AG08396 (cell line): ENCODE data around the gene C14orf132.
"Not testable (repeated sequence)": the region's sequence is repeated elsewhere in the genome, so short reads cannot be mapped to it uniquely, and the experiment has no call there.

Experiments used
- DNase-seq: peaks from one replicate; pipeline ENCODE4 v3.0.0; 2012; ENCODE audit warnings: low spot score, mixed read lengths

Gene C14orf132

GRCh38 chr14:96060186-96060933 lies 21.2 kb downstream of the C14orf132 start:
- no peak for DNase-seq

GRCh38 chr14:96062010-96062409 lies 22.8 kb downstream of the C14orf132 start:
- no peak for DNase-seq

GRCh38 chr14:96062506-96062905 lies 23.3 kb downstream of the C14orf132 start:
- no peak for DNase-seq

- DNase-seq, result no peak
Observed at GRCh38 chr14:96064866-96065265, 25.7 kb downstream of the C14orf132 start.

GRCh38 chr14:96065661-96066459 lies 26.7 kb downstream of the C14orf132 start:
- DNase-seq, result no peak

GRCh38 chr14:96066976-96067375 lies 27.8 kb downstream of the C14orf132 start:
- DNase-seq, result no peak

- no peak for DNase-seq
Observed at GRCh38 chr14:96067985-96068930, 29.1 kb downstream of the C14orf132 start.

- DNase-seq, result no peak
Observed at GRCh38 chr14:96069421-96069820, 30.3 kb downstream of the C14orf132 start.

GRCh38 chr14:96071561-96071960 lies 32.4 kb downstream of the C14orf132 start:
- no peak for DNase-seq

- no peak for DNase-seq
Observed at GRCh38 chr14:96072076-96072475, 32.9 kb downstream of the C14orf132 start.

- DNase-seq, result no peak
Observed at GRCh38 chr14:96072746-96073145, 33.6 kb downstream of the C14orf132 start.

- DNase-seq, result not testable (repeated sequence)
Observed at GRCh38 chr14:96073260-96074039, 34.3 kb downstream of the C14orf132 start.

- DNase-seq, result no peak
Observed at GRCh38 chr14:96077983-96078624, 38.9 kb downstream of the C14orf132 start.

- DNase-seq, result no peak
Observed at GRCh38 chr14:96078625-96079016, 39.5 kb downstream of the C14orf132 start.

- DNase-seq, result no peak
Observed at GRCh38 chr14:96079066-96079465, 39.9 kb downstream of the C14orf132 start.

- DNase-seq, result no peak
Observed at GRCh38 chr14:96080571-96080970, 41.4 kb downstream of the C14orf132 start.

- no peak for DNase-seq
Observed at GRCh38 chr14:96081224-96081623, 42.1 kb downstream of the C14orf132 start.

GRCh38 chr14:96081767-96082400 lies 42.7 kb downstream of the C14orf132 start:
- DNase-seq, result no peak

- DNase-seq, result no peak
Observed at GRCh38 chr14:96082420-96083300, 43.5 kb downstream of the C14orf132 start.
